Measurements from ENCODE around the gene LRRC25.

DNA sequence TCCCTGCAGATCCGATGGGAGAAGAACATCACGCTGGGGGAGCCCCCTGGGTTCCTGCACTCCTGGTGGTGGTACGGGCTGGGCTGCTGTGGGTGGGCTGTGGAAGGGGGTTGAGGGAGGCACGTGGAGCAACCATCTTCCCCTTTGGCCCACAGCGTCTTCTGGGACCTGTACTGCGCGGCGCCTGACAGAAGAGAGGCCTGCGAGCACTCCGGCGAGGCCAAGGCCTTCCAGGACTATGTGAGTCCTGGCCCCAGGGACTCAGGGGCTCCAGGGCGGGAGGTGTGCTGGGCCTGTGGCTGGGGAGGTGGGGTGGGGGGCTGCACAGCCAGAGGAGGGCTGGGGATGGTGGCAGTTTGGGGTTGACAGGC, 30.3 kb upstream of the LRRC25 start:
- TF ChIP-seq, protein P1, sequence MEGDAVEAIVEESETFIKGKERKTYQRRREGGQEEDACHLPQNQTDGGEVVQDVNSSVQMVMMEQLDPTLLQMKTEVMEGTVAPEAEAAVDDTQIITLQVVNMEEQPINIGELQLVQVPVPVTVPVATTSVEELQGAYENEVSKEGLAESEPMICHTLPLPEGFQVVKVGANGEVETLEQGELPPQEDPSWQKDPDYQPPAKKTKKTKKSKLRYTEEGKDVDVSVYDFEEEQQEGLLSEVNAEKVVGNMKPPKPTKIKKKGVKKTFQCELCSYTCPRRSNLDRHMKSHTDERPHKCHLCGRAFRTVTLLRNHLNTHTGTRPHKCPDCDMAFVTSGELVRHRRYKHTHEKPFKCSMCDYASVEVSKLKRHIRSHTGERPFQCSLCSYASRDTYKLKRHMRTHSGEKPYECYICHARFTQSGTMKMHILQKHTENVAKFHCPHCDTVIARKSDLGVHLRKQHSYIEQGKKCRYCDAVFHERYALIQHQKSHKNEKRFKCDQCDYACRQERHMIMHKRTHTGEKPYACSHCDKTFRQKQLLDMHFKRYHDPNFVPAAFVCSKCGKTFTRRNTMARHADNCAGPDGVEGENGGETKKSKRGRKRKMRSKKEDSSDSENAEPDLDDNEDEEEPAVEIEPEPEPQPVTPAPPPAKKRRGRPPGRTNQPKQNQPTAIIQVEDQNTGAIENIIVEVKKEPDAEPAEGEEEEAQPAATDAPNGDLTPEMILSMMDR (conservative IDR thresholded peaks at IDR 0.05), result no peak
- no peak for TF ChIP-seq EZH2 (IDR thresholded peaks at IDR 0.05; ENCODE audit: low read depth)
